Effector memory CD4-positive, alpha-beta T cell (primary cell): ENCODE results near the gene IPO9.
"Not testable (repeated sequence)": the region's sequence is repeated elsewhere in the genome, so short reads cannot be mapped to it uniquely, and the experiment has no call there.

ENCODE experiments used
- DNase-seq, 3 donors: peaks; one replicate each; pipeline ENCODE4 v3.0.0-alpha.2; 2020
- H3K27ac ChIP-seq: 2 replicates; pipeline ENCODE4 v1.7.0; 2013; ENCODE audit warnings: mild to moderate bottlenecking, low read length, moderate library complexity; ENCODE audit not compliant: insufficient read depth, poor library complexity, severe bottlenecking
- H3K27me3 ChIP-seq: replicated peaks from 2 replicates; pipeline ENCODE4 v1.7.0; 2013; ENCODE audit warnings: mild to moderate bottlenecking, low read length; ENCODE audit not compliant: insufficient read depth, control insufficient read depth, poor library complexity, severe bottlenecking
- H3K36me3 ChIP-seq: 2 replicates; pipeline ENCODE4 v1.7.0; 2013; ENCODE audit warnings: mild to moderate bottlenecking, low read length, moderate library complexity; ENCODE audit not compliant: control insufficient read depth, insufficient read depth
- H3K4me1 ChIP-seq: 2 replicates; pipeline ENCODE4 v1.7.0; 2013; ENCODE audit warnings: low read length, mild to moderate bottlenecking; ENCODE audit not compliant: control insufficient read depth, insufficient read depth, poor library complexity, severe bottlenecking
- H3K4me3 ChIP-seq: 2 replicates; pipeline ENCODE4 v1.7.0; 2013; ENCODE audit warnings: low read length, low read depth, mild to moderate bottlenecking; ENCODE audit not compliant: insufficient read depth, poor library complexity, severe bottlenecking
- H3K9me3 ChIP-seq: 2 replicates; pipeline ENCODE4 v1.7.0; 2013; ENCODE audit warnings: mild to moderate bottlenecking, low read length, moderate library complexity; ENCODE audit not compliant: control insufficient read depth

Gene IPO9

DNA sequence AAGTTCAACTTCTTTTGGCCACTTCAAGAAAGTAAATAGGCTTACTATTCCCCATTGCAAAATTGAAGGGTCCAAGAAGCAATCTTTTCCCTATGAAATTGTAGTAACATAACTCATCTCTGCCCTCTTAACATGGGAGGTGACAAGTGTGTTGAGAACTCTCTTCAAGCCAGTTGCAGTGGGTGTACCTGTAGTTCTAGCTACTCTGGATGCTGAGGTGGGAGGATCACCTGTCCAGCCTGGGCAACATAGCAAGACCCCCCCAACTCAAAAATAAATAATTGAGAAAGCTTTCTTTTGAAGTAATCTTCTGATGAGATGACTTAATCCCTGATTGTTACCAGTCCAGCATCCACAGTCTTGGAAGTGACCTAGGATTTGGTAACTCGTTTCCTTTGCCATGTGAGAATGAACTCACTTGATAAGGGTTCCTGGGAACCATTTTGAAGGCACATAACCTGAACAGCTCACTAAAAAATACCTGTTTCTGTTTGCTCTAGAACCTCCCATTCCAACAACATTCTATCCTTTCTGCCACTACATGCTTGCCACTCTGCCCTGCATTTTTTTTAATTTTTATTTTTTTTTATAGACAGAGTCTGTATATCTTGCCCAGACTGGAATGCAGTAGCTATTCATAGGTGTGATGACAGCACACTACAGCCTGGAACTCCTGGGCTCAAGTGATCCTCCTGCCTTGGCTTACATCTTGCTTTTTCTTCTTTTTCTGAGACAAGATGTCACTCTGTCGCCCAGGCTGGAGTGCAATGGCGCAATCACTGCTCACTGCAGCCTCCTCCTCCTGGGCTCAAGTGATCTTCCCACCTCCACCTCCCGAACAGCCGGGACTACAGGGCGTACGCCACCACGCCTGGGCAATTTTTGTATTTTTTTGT lies 1.4 kb upstream of the IPO9 start:
- no peak overlapping the region for H3K27ac ChIP-seq
- H3K9me3 ChIP-seq: no peaks in the 10 kb centered on the region
- no peaks in the 10 kb centered on the region for H3K27me3 ChIP-seq
- no peak for DNase-seq
- no peak overlapping the region for H3K4me3 ChIP-seq
- H3K4me1 ChIP-seq: no peaks in the 10 kb centered on the region
- H3K36me3 ChIP-seq: no peaks in the 10 kb centered on the region

DNA sequence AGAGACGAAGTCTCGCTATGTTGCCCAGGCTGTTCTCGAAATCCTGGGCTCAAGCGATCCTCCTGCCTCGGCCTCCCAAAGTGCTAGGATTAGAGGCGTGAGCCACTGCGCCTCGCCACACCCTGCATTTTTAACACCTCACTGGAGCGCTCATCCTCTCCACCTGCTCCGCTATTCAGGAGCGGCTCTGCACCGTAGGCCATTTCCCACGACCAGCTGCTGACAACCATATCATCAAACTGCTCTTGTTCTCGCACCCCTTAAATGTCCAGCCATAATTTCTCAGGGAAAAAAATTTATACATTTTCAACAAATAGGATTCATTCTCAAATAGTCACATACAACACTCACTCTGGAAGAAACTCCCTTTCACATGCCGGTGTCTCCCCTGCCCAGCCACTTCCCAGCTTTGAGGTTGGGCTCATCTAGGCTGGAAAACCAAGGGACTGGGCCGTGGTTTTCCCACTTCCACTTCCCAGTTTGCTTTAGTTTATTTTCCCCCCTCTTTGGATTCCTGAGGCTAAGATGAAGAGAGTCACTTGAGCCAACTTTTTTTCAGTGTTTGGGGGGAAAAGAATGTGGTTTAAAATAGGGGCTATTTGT lies 639 bp upstream of the IPO9 start:
- Histone ChIP-seq H3K4me3 (no peak overlapping the region), H3K9me3 (no peaks in the 10 kb centered on the region), H3K4me1 (no peaks in the 10 kb centered on the region), H3K36me3 (no peaks in the 10 kb centered on the region), H3K27me3 (no peaks in the 10 kb centered on the region), H3K27ac (no peak overlapping the region)
- no peak for DNase-seq

- no peak for DNase-seq
- no peak overlapping the region for H3K27ac ChIP-seq
- H3K9me3 ChIP-seq: no peaks in the 10 kb centered on the region
- no peaks in the 10 kb centered on the region for H3K27me3 ChIP-seq
- no peak overlapping the region for H3K4me3 ChIP-seq
- H3K36me3 ChIP-seq: no peaks in the 10 kb centered on the region
- H3K4me1 ChIP-seq: no peaks in the 10 kb centered on the region
These were observed 2.4 kb downstream of the IPO9 start for GRCh38 chr1:201831371-201831770.

GRCh38 chr1:201834621-201835020 lies 5.7 kb downstream of the IPO9 start:
- Histone ChIP-seq H3K27ac (no peak overlapping the region), H3K27me3 (no peaks in the 10 kb centered on the region), H3K36me3 (peaks cover 8% of the 10 kb centered on the region), H3K9me3 (no peaks in the 10 kb centered on the region), H3K4me1 (no peaks in the 10 kb centered on the region), H3K4me3 (no peak overlapping the region)
- no peak for DNase-seq

GRCh38 chr1:201838381-201838780 lies 9.4 kb downstream of the IPO9 start:
- DNase-seq: no peak
- H3K36me3 ChIP-seq: peaks cover 8% of the 10 kb centered on the region
- H3K4me3 ChIP-seq: no peak overlapping the region
- no peaks in the 10 kb centered on the region for H3K4me1 ChIP-seq
- H3K27ac ChIP-seq: no peak overlapping the region
- H3K27me3 ChIP-seq: no peaks in the 10 kb centered on the region
- no peaks in the 10 kb centered on the region for H3K9me3 ChIP-seq

DNA sequence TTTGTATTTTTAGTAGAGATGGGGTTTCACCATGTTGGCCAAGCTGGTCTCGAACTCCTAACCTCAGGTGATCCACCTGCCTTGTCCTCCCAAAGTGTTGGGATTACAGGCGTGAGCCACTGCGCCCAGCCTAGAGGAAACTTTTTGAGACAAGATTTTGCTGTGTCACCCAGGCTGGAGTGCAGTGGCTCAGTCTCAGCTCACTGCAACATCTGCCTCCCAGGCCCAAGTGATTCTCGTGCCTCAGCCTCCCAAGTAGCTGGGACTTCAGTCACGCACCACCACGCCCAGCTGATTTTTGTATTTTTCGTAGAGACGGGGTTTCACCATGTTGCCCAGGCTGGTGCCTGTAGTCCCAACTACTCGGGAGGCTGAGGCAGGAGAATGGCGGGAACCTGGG lies 10.1 kb downstream of the IPO9 start:
- H3K36me3 ChIP-seq, H3K27me3 ChIP-seq, DNase-seq, H3K4me1 ChIP-seq, H3K27ac ChIP-seq, H3K9me3 ChIP-seq, H3K4me3 ChIP-seq: not testable (repeated sequence)

GRCh38 chr1:201840055-201840454 lies 11.1 kb downstream of the IPO9 start:
- no peaks in the 10 kb centered on the region for H3K9me3 ChIP-seq
- DNase-seq: no peak
- no peak overlapping the region for H3K27ac ChIP-seq
- H3K27me3 ChIP-seq: no peaks in the 10 kb centered on the region
- no peaks in the 10 kb centered on the region for H3K4me1 ChIP-seq
- no peak overlapping the region for H3K4me3 ChIP-seq
- H3K36me3 ChIP-seq: peaks cover 8% of the 10 kb centered on the region

GRCh38 chr1:201840490-201840889 lies 11.5 kb downstream of the IPO9 start:
- H3K9me3 ChIP-seq: no peaks in the 10 kb centered on the region
- no peaks in the 10 kb centered on the region for H3K27me3 ChIP-seq
- H3K36me3 ChIP-seq: peaks cover 8% of the 10 kb centered on the region
- H3K27ac ChIP-seq: no peak overlapping the region
- no peak for DNase-seq
- no peaks in the 10 kb centered on the region for H3K4me1 ChIP-seq
- H3K4me3 ChIP-seq: no peak overlapping the region

GRCh38 chr1:201841265-201841912 lies 12.4 kb downstream of the IPO9 start:
- Histone ChIP-seq H3K27me3 (no peaks in the 10 kb centered on the region), H3K27ac (no peak overlapping the region), H3K9me3 (no peaks in the 10 kb centered on the region), H3K4me3 (no peak overlapping the region), H3K36me3 (peaks cover 8% of the 10 kb centered on the region), H3K4me1 (no peaks in the 10 kb centered on the region)
- no peak for DNase-seq

- H3K4me3 ChIP-seq: no peak overlapping the region
- no peak overlapping the region for H3K27ac ChIP-seq
- no peaks in the 10 kb centered on the region for H3K4me1 ChIP-seq
- H3K36me3 ChIP-seq: peaks cover 10% of the 10 kb centered on the region
- H3K9me3 ChIP-seq: no peaks in the 10 kb centered on the region
- no peaks in the 10 kb centered on the region for H3K27me3 ChIP-seq
- DNase-seq: no peak
These were observed 13.6 kb downstream of the IPO9 start for GRCh38 chr1:201842472-201843027.
